Lower leg skin (tissue), 4 donors: Measurements from ENCODE around the gene VCP. TPM values are rescaled to one million over a fixed set of nuclear protein-coding genes. Genes with fewer than 3 reads are reported as not detected.

Source experiments
- DNase-seq, 2 donors: peaks; one replicate each; pipeline ENCODE4 v3.0.0-alpha.2; 2019; ENCODE audit warnings: low spot score in 2 of 2
- H3K4me3 ChIP-seq: fragments of 200-600 bp; sonication (generic); 2 replicates; pipeline ENCODE4 v1.5.1; 2017; ENCODE audit warnings: mild to moderate bottlenecking, low read depth; ENCODE audit not compliant: poor library complexity, severe bottlenecking
- POLR2A ChIP-seq, 2 donors: fragments of 450-650 bp; IDR thresholded peaks; one replicate each; pipeline ENCODE4 v1.6.1; 2016 to 2017; ENCODE audit warnings: antibody characterized with exemption in 2 of 2, mild to moderate bottlenecking in 1 of 2, moderate library complexity in 1 of 2
- WGBS, 2 donors: methylation state at CpG; one replicate each; pipeline ENCODE4 v1.1.5; 2018; 5-methylcytosine and 5-hydroxymethylcytosine counted together
- intact Hi-C: fragments of 100-400 bp; cut with DNase I; formaldehyde crosslinking; loops from one replicate; pipeline ENCODE4 v1.15.0; 2023; ENCODE audit warnings: low total_unique reads
- total RNA-seq, 4 donors: library from RNA; depleted of rRNA; stranded (reverse); fragments of >200 nt; gene quantifications; one replicate each; pipeline ENCODE4 v1.1.0, GENCODE V29; 2016
- TF ChIP-seq, protein P1 (sequence below), 3 donors: fragments of 450-650 bp; IDR thresholded peaks; one replicate each; pipeline ENCODE4 v1.5.1; 2016; ENCODE audit warnings: antibody characterized with exemption in 3 of 3, mild to moderate bottlenecking in 3 of 3, moderate library complexity in 2 of 3

Gene VCP
- total RNA-seq, 4 donors from 2014 or later, result 122 to 194 (median 156) TPM

DNA sequence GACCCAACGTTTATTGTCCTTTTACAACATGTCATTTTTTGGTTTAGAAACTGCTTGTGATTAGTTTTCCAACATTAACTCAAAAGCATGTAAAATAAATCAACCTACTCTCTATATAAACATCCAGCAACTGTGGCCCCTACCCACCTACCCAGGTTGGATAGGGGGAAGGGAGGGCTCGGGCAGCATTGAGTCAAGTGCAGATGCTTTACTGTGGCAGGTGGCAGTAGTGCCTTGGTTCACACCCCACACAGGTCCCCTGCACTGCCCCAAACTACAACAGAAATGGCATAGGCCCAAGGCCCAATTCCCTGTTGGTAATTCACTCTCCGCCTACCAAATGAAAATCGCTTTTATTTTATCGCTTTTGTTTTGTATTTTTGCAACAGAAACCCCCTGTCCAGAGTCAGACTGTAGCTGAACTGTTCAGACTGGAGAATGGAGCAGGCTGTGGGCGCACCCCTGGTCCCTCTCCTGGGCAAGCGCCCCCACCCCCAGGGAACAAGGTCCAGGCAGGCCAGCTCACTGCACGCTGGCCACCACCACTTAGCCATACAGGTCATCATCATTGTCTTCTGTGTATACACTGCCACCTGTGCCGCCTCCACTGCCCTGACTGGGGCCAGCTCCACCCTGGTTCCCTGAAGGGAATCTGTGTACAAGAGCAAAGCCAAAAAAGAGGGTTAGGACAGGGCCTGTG, 15.7 kb downstream of the VCP start:
- 89 to 90% methylated on average over 9 of the region's 9 CpGs for WGBS, 2 donors
- H3K4me3 ChIP-seq, result no peak overlapping the region
- intact Hi-C loops, result no loop called here
- no peak for DNase-seq
- no peak for TF ChIP-seq POLR2A (IDR thresholded peaks at IDR 0.05)
- TF ChIP-seq, protein P1, sequence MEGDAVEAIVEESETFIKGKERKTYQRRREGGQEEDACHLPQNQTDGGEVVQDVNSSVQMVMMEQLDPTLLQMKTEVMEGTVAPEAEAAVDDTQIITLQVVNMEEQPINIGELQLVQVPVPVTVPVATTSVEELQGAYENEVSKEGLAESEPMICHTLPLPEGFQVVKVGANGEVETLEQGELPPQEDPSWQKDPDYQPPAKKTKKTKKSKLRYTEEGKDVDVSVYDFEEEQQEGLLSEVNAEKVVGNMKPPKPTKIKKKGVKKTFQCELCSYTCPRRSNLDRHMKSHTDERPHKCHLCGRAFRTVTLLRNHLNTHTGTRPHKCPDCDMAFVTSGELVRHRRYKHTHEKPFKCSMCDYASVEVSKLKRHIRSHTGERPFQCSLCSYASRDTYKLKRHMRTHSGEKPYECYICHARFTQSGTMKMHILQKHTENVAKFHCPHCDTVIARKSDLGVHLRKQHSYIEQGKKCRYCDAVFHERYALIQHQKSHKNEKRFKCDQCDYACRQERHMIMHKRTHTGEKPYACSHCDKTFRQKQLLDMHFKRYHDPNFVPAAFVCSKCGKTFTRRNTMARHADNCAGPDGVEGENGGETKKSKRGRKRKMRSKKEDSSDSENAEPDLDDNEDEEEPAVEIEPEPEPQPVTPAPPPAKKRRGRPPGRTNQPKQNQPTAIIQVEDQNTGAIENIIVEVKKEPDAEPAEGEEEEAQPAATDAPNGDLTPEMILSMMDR (IDR thresholded peaks at IDR 0.05), result no peak

DNA sequence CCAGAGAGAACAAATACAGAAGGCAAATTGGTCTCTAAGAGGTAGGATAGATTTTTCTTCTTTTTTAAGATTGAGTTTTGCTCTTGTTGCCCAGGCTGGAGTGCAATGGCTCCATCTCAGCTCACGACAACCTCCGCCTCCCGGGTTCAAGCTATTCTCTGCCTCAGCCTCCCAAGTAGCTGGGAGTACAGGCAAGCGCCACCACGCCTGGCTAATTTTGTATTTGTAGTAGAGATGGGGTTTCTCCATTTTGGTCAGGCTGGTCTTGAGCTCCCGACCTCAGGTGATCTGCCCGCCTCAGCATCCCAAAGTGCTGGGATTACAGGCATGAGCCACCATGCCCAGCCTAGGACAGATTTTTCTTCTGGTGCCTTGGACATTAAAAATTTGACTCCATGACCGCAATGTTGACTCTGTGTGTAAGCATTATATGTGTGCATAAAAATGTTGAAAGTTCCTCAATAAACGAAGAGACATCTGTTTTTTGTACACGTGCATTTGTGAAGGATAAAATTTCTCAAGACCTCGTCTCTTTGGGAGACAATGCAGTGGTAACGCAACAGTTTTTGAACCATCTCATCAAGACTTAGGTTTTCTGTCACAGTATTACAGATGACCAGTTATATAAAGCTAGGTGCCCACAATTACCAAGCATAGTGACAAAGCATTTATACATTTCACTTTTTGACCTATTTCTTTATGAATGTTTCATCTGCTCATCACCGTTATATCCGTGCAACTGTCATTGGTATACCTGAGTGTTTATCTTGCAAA, 17.4 kb downstream of the VCP start:
- no peak for DNase-seq
- intact Hi-C loops, result no loop called here
- WGBS, 2 donors, result 94 to 96% methylated on average over 14 of the region's 14 CpGs
- TF ChIP-seq, protein P1 (IDR thresholded peaks at IDR 0.05), result no peak
- TF ChIP-seq POLR2A (IDR thresholded peaks at IDR 0.05), result no peak
- no peak overlapping the region for H3K4me3 ChIP-seq

DNA sequence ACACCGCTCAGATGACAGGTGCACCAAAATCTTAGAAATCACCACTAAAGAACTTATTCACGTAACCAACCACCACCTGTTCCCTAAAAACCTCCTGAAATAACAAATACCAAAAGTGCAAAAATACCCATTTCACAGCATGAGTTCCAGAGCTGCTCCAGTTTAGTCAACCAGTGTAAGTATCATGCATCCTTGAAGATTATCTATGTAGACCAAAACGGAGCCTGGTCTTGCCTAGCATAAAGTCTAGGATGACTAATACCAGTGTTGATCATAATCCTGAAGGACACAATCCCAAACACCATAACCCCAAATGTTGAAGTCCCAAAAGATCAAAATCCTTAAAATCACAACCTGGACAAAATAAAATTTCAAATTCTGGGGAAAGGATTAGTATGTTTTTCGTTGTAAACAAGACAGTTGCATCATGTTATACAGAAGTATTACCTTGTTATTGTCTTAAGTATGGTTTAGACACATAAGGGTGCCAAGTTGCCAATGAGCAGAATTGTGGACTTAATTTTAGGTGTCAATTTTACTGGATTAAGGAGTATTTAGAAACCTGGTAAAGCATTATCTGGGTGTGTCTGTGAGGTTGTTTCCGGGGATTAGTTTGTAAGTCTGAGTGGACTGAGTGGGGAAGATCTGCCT, 18.1 kb downstream of the VCP start:
- 64 to 65% methylated on average over 5 of the region's 5 CpGs for WGBS, 2 donors
- TF ChIP-seq POLR2A (IDR thresholded peaks at IDR 0.05), result no peak
- TF ChIP-seq, protein P1 (IDR thresholded peaks at IDR 0.05), result no peak
- intact Hi-C loops, result no loop called here
- H3K4me3 ChIP-seq, result no peak overlapping the region
- DNase-seq, result no peak

DNA sequence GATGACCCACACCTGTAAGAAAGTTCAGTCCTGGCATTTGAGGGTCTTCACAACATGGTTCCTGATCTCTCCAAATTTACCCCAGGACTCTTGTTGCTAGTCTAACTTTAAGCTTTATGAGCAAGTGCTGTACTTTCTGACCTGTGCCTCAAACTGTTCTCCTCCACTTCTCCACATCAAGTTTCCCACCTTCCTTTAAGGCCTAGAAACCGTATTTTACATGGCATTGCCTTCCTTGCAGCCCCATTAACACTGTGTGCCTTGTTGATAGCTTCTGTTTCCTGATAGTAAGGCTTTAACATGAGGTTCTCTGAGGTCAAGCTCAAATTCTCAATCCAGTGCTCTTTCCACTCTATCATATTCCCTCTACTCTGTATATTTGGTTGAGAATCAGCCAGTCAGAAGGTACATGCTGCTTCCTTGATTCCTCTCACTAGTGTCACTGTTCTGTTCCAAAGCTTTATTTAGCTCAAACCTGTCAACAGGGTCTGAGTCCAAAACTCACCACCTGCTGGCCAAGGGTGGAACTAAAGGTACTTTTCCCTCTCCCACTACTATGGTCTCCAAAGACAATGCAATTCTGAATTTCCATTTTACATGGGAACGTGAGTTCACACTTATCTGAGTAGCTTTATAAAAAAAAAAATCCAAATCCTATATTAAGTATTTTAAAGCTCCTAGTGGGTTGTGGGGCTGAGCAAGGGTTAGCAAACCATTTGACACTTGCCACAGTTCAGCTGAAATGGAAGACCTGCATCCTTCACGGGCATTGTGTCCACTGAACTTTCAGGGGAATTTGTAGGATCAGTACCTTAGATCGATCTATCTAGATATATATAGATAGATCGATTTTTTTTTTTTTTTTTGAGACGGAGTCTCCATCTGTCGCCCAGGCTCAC, 21.1 kb downstream of the VCP start:
- intact Hi-C loops, result no loop called here
- 83 to 87% methylated on average over 7 of the region's 7 CpGs for WGBS, 2 donors
- no peak for TF ChIP-seq POLR2A (IDR thresholded peaks at IDR 0.05)
- TF ChIP-seq, protein P1 (IDR thresholded peaks at IDR 0.05), result no peak
- DNase-seq, result peak in 1 of 2 donors; percentile 81
- H3K4me3 ChIP-seq, result no peak overlapping the region

DNA sequence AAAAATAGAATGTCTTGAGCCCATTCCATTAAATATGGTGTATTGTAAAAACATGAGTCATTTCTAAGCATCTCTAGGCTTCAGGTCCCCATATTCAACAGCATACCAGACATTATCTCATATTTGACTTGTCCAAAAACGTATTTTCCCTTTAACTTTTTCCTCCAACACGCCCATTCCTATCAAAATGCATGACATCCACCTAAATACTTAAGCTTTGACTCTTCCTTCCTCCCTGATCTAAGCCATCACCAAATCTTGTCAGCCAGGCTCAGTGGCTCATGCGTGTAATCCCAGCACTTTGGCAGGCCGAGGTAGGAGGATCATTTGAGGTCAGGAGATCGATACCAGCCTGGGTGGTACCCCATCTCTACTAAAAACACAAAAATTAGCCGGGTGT, 23.9 kb downstream of the VCP start:
- H3K4me3 ChIP-seq, result no peak overlapping the region
- WGBS, 2 donors, result 97% methylated on average over 6 of the region's 6 CpGs
- TF ChIP-seq POLR2A (IDR thresholded peaks at IDR 0.05), result no peak
- TF ChIP-seq, protein P1 (IDR thresholded peaks at IDR 0.05), result no peak
- DNase-seq, result no peak
- intact Hi-C loops, result no loop called here
